ENCODE data around the gene ANGPTL8. TPM values are rescaled to one million over a fixed set of nuclear protein-coding genes. Genes with fewer than 3 reads are reported as not detected.

The ANGPTL8 gene
- total and polyA plus RNA-seq, 2 of the 13 experiments (the other 11 are each of a cell fraction or from before 2014, with no cell fraction given): 27.3 to 243 TPM

DNA sequence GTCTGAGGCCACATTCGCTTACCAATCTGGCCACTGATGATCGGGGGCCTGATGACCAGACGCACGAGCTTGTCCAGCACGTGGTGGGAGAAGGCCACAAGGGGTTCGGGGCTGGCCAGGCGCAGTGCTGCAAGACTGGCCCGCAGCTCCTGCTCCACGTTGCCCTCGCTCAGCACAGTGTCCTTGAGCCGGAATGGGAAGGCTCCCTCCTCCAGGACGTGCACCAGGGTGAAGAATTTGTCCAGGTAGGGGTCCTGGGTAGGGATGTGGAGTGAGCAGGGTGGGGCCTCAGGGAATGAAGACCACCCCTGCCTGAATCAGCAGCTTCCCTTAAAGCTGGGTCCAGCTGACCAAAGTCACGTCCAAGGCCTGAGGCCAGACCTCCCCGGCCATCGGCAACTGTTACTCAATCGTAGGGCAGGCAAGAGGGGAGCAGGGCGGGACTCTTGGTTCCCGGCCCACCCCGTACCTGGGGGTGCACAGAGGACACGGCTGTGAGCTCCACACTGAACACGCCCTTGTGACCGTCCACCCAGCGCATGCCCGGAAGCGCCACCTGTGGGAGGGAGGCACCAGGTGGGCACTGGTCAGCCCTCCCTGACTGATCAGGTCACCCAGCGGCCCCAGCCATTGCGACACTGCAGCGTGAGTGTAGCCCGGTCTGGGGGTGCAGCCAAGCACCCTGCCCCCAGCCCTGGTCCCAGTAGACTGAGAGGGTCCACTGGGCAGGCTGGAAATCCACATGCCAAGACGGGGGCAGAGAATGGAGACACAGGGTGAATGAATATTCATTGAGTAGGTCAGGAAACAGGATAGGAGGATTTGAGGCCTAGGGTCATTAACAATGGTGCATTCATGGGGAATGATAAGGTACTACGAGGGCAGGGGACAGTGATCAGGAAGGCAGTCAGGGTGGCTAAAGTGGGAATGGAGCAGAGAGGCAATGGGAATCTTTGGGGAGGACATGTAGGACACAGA is 2.8 kb upstream of the ANGPTL8 start (continued):
- TF ChIP-seq PHB2 (IDR thresholded peaks at IDR 0.05; ENCODE audit: partially characterized antibody) (no peak), ZNF235 (CRISPR knock-in tag; IDR thresholded peaks at IDR 0.05; ENCODE audit: borderline replicate concordance) (no peak; the same call in 1 of the 2 replicates), JUN (CRISPR knock-in tag; IDR thresholded peaks at IDR 0.05) (no peak; the same call in 1 of the 2 replicates), TRIM24 (CRISPR knock-in tag; IDR thresholded peaks at IDR 0.05) (peak; percentile 30; the same call in 1 of the 2 replicates), ZFY (CRISPR knock-in tag; IDR thresholded peaks at IDR 0.05) (peak; percentile 69), NFKB2 (CRISPR knock-in tag; IDR thresholded peaks at IDR 0.05; ENCODE audit: borderline replicate concordance) (peak; percentile 39; the same call in 1 of the 2 replicates), ZNF724P (CRISPR knock-in tag; IDR thresholded peaks at IDR 0.05; ENCODE audit: borderline replicate concordance) (peak; percentile 30), ZBTB3 (CRISPR knock-in tag; IDR thresholded peaks at IDR 0.05; ENCODE audit: borderline replicate concordance, low read depth) (no peak), SIN3A (IDR thresholded peaks at IDR 0.05; ENCODE audit: borderline replicate concordance, low read depth, low read length) (no peak), CEBPG (CRISPR knock-in tag; IDR thresholded peaks at IDR 0.05) (peak; percentile 94), ZNF816 (CRISPR knock-in tag; IDR thresholded peaks at IDR 0.05; ENCODE audit: borderline replicate concordance) (no peak), SAP130 (CRISPR knock-in tag; IDR thresholded peaks at IDR 0.05; ENCODE audit: low read depth) (peak; percentile 86), ZNF788 (CRISPR knock-in tag; IDR thresholded peaks at IDR 0.05; ENCODE audit: borderline replicate concordance) (peak; percentile 78; the same call in 1 of the 2 replicates), ZNF33A (CRISPR knock-in tag; IDR thresholded peaks at IDR 0.05; ENCODE audit: borderline replicate concordance) (no peak), CBX1 (IDR thresholded peaks at IDR 0.05; ENCODE audit: low read depth) (peak; percentile 81)
- TF ChIP-seq, protein P1, sequence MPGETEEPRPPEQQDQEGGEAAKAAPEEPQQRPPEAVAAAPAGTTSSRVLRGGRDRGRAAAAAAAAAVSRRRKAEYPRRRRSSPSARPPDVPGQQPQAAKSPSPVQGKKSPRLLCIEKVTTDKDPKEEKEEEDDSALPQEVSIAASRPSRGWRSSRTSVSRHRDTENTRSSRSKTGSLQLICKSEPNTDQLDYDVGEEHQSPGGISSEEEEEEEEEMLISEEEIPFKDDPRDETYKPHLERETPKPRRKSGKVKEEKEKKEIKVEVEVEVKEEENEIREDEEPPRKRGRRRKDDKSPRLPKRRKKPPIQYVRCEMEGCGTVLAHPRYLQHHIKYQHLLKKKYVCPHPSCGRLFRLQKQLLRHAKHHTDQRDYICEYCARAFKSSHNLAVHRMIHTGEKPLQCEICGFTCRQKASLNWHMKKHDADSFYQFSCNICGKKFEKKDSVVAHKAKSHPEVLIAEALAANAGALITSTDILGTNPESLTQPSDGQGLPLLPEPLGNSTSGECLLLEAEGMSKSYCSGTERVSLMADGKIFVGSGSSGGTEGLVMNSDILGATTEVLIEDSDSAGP (CRISPR knock-in tag; IDR thresholded peaks at IDR 0.05; ENCODE audit: borderline replicate concordance): peak; percentile 84; the same call in 1 of the 2 replicates
- TF ChIP-seq, protein P2, sequence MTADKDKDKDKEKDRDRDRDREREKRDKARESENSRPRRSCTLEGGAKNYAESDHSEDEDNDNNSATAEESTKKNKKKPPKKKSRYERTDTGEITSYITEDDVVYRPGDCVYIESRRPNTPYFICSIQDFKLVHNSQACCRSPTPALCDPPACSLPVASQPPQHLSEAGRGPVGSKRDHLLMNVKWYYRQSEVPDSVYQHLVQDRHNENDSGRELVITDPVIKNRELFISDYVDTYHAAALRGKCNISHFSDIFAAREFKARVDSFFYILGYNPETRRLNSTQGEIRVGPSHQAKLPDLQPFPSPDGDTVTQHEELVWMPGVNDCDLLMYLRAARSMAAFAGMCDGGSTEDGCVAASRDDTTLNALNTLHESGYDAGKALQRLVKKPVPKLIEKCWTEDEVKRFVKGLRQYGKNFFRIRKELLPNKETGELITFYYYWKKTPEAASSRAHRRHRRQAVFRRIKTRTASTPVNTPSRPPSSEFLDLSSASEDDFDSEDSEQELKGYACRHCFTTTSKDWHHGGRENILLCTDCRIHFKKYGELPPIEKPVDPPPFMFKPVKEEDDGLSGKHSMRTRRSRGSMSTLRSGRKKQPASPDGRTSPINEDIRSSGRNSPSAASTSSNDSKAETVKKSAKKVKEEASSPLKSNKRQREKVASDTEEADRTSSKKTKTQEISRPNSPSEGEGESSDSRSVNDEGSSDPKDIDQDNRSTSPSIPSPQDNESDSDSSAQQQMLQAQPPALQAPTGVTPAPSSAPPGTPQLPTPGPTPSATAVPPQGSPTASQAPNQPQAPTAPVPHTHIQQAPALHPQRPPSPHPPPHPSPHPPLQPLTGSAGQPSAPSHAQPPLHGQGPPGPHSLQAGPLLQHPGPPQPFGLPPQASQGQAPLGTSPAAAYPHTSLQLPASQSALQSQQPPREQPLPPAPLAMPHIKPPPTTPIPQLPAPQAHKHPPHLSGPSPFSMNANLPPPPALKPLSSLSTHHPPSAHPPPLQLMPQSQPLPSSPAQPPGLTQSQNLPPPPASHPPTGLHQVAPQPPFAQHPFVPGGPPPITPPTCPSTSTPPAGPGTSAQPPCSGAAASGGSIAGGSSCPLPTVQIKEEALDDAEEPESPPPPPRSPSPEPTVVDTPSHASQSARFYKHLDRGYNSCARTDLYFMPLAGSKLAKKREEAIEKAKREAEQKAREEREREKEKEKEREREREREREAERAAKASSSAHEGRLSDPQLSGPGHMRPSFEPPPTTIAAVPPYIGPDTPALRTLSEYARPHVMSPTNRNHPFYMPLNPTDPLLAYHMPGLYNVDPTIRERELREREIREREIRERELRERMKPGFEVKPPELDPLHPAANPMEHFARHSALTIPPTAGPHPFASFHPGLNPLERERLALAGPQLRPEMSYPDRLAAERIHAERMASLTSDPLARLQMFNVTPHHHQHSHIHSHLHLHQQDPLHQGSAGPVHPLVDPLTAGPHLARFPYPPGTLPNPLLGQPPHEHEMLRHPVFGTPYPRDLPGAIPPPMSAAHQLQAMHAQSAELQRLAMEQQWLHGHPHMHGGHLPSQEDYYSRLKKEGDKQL (CRISPR knock-in tag; IDR thresholded peaks at IDR 0.05; ENCODE audit: low read depth): no peak; the same call in 1 of the 2 replicates
- TF ChIP-seq, protein P3, sequence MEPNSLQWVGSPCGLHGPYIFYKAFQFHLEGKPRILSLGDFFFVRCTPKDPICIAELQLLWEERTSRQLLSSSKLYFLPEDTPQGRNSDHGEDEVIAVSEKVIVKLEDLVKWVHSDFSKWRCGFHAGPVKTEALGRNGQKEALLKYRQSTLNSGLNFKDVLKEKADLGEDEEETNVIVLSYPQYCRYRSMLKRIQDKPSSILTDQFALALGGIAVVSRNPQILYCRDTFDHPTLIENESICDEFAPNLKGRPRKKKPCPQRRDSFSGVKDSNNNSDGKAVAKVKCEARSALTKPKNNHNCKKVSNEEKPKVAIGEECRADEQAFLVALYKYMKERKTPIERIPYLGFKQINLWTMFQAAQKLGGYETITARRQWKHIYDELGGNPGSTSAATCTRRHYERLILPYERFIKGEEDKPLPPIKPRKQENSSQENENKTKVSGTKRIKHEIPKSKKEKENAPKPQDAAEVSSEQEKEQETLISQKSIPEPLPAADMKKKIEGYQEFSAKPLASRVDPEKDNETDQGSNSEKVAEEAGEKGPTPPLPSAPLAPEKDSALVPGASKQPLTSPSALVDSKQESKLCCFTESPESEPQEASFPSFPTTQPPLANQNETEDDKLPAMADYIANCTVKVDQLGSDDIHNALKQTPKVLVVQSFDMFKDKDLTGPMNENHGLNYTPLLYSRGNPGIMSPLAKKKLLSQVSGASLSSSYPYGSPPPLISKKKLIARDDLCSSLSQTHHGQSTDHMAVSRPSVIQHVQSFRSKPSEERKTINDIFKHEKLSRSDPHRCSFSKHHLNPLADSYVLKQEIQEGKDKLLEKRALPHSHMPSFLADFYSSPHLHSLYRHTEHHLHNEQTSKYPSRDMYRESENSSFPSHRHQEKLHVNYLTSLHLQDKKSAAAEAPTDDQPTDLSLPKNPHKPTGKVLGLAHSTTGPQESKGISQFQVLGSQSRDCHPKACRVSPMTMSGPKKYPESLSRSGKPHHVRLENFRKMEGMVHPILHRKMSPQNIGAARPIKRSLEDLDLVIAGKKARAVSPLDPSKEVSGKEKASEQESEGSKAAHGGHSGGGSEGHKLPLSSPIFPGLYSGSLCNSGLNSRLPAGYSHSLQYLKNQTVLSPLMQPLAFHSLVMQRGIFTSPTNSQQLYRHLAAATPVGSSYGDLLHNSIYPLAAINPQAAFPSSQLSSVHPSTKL (CRISPR knock-in tag; IDR thresholded peaks at IDR 0.05): peak; percentile 83

Data from HepG2 (cell line).